HFFc6 (cell line): ENCODE data around the gene ZMYND15. TPM values are rescaled to one million over a fixed set of nuclear protein-coding genes. Genes with fewer than 3 reads are reported as not detected.

Source experiments
- DNase-seq: peaks from one replicate; pipeline ENCODE4 v3.0.0-alpha.2; 2018
- H3K27ac Mint-ChIP-seq: 2 replicates; pipeline ENCODE4 v1.8.0; 2020; ENCODE audit warnings: mild to moderate bottlenecking, mixed read lengths
- H3K27me3 Mint-ChIP-seq: 2 replicates; pipeline ENCODE4 v1.8.0; 2021; ENCODE audit warnings: mild to moderate bottlenecking, moderate library complexity, mixed read lengths; ENCODE audit not compliant: insufficient read depth
- H3K36me3 Mint-ChIP-seq: 2 replicates; pipeline ENCODE4 v1.8.0; 2021; ENCODE audit warnings: low read depth, mixed read lengths
- H3K4me1 Mint-ChIP-seq: 2 replicates; pipeline ENCODE4 v1.8.0; 2020; ENCODE audit warnings: low read depth, mixed read lengths
- H3K4me3 Mint-ChIP-seq: 2 replicates; pipeline ENCODE4 v1.8.0; 2020; ENCODE audit warnings: mild to moderate bottlenecking, moderate library complexity, mixed read lengths
- H3K9me3 Mint-ChIP-seq: 2 replicates; pipeline ENCODE4 v1.8.0; 2020; ENCODE audit warnings: mild to moderate bottlenecking, mixed read lengths
- CTCF ChIP-seq: fragments of 200-600 bp; sonication (generic); IDR thresholded peaks from 2 replicates; pipeline ENCODE4 v1.5.0; 2021; ENCODE audit warnings: antibody characterized with exemption, mild to moderate bottlenecking
- total RNA-seq, 6 experiments: library from RNA; stranded (reverse); fragmentation: NEBNext Ultra II Directional; extraction: Animal tissue kit (Norgen Biotek cat#: 25700); gene quantifications; 2 replicates in 1 of 6; 3 replicates in 5 of 6; pipeline ENCODE4 v1.2.3, GENCODE V29; 2021

ZMYND15 gene
- total RNA-seq, 6 experiments from 2014 or later, result not detected

GRCh38 chr17:4738136-4739121 lies 1.2 kb upstream of the ZMYND15 start:
- H3K4me3 Mint-ChIP-seq, result peak overlapping the region; percentile 72
- no peak for DNase-seq
- peaks cover 40% of the 10 kb centered on the region for H3K27me3 Mint-ChIP-seq
- peaks cover 15% of the 10 kb centered on the region for H3K4me1 Mint-ChIP-seq
- no peaks in the 10 kb centered on the region for H3K9me3 Mint-ChIP-seq
- no peaks in the 10 kb centered on the region for H3K36me3 Mint-ChIP-seq
- no peak for TF ChIP-seq CTCF
- no peak overlapping the region for H3K27ac Mint-ChIP-seq

GRCh38 chr17:4740025-4740351 lies 355 bp downstream of the ZMYND15 start:
- no peaks in the 10 kb centered on the region for H3K9me3 Mint-ChIP-seq
- no peak overlapping the region for H3K27ac Mint-ChIP-seq
- TF ChIP-seq CTCF, result no peak
- H3K27me3 Mint-ChIP-seq, result peaks cover 49% of the 10 kb centered on the region
- DNase-seq, result no peak
- H3K4me3 Mint-ChIP-seq, result peak overlapping the region; percentile 74
- H3K4me1 Mint-ChIP-seq, result peaks cover 15% of the 10 kb centered on the region
- H3K36me3 Mint-ChIP-seq, result no peaks in the 10 kb centered on the region

- DNase-seq, result no peak
- Mint-ChIP-seq H3K9me3 (no peaks in the 10 kb centered on the region), H3K27me3 (peaks cover 51% of the 10 kb centered on the region), H3K36me3 (no peaks in the 10 kb centered on the region), H3K4me1 (peaks cover 15% of the 10 kb centered on the region), H3K27ac (no peak overlapping the region), H3K4me3 (peak overlapping the region; percentile 74; the same call in 1 of the 2 replicates)
- TF ChIP-seq CTCF, result no peak
These were observed 951 bp downstream of the ZMYND15 start for GRCh38 chr17:4740584-4740983.

GRCh38 chr17:4741544-4741943 lies 1.9 kb downstream of the ZMYND15 start:
- no peak for DNase-seq
- H3K4me1 Mint-ChIP-seq, result peaks cover 8% of the 10 kb centered on the region
- no peak overlapping the region for H3K27ac Mint-ChIP-seq
- peaks cover 56% of the 10 kb centered on the region for H3K27me3 Mint-ChIP-seq
- H3K9me3 Mint-ChIP-seq, result no peaks in the 10 kb centered on the region
- no peaks in the 10 kb centered on the region for H3K36me3 Mint-ChIP-seq
- H3K4me3 Mint-ChIP-seq, result no peak overlapping the region
- TF ChIP-seq CTCF, result no peak

GRCh38 chr17:4742133-4742532 lies 2.5 kb downstream of the ZMYND15 start:
- no peak for TF ChIP-seq CTCF
- DNase-seq, result no peak
- Mint-ChIP-seq H3K9me3 (no peaks in the 10 kb centered on the region), H3K27me3 (peaks cover 56% of the 10 kb centered on the region), H3K4me1 (peaks cover 8% of the 10 kb centered on the region), H3K27ac (no peak overlapping the region), H3K36me3 (no peaks in the 10 kb centered on the region), H3K4me3 (no peak overlapping the region)
